ENCODE measurements around the gene C1orf226.

DNA sequence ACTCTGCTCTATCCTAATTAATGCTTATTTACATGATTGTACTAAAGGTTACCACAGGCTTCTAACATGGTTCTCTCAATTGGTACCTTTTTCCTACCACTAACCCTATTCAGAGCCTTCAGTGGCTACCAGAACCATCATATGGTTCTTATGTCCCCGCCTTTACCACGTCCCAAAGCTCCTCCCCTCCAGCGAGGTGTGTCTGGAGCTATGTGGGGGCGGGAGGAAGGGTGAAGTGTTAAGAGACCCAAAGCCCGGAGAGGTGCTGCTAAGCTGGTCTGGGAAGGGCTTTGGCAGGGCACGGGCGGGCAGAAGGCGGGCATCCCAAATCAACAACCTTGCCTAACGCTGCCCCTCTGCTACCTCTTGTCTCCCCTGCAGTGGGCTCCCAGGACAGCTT, 14.9 kb upstream of the C1orf226 start:
- TF ChIP-seq, protein P1, sequence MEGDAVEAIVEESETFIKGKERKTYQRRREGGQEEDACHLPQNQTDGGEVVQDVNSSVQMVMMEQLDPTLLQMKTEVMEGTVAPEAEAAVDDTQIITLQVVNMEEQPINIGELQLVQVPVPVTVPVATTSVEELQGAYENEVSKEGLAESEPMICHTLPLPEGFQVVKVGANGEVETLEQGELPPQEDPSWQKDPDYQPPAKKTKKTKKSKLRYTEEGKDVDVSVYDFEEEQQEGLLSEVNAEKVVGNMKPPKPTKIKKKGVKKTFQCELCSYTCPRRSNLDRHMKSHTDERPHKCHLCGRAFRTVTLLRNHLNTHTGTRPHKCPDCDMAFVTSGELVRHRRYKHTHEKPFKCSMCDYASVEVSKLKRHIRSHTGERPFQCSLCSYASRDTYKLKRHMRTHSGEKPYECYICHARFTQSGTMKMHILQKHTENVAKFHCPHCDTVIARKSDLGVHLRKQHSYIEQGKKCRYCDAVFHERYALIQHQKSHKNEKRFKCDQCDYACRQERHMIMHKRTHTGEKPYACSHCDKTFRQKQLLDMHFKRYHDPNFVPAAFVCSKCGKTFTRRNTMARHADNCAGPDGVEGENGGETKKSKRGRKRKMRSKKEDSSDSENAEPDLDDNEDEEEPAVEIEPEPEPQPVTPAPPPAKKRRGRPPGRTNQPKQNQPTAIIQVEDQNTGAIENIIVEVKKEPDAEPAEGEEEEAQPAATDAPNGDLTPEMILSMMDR (IDR thresholded peaks at IDR 0.05) = no peak
- TF ChIP-seq POLR2A (IDR thresholded peaks at IDR 0.05) = no peak
